OCI-LY3 (cell line): ENCODE measurements around the gene LACTBL1.

Experiments used
- CTCF ChIP-seq: fragments of 200-600, 300-600 bp; sonication (generic); IDR thresholded peaks from 2 replicates; pipeline ENCODE4 v1.5.1; 2014; ENCODE audit warnings: antibody characterized with exemption, low read length, low read depth
- EZH2phosphoT487 ChIP-seq: fragments of 200-600 bp; shearing (Covaris generic); IDR thresholded peaks from 2 replicates; pipeline ENCODE4 v1.6.1; 2018; ENCODE audit warnings: antibody characterized with exemption, mixed run types, low read depth

- no peak for TF ChIP-seq CTCF
- no peak for TF ChIP-seq EZH2phosphoT487
These were observed 5.6 kb upstream of the LACTBL1 start for GRCh38 chr1:22978299-22978698.
